Activated CD4-positive, CD25-positive, alpha-beta regulatory T cell treated with anti-CD3 and anti-CD28 coated beads, Interleukin-2, amount 50 U/mL, for 24 hours (primary cell): Measurements from ENCODE around the gene LDLRAD3.

ENCODE experiments used
- ATAC-seq, 2 donors: fragments of 150-1000 bp; cut with Tn5 transposase; one replicate each; pipeline ENCODE4 v1.10.0; 2021; ENCODE audit warnings: mild to moderate bottlenecking in 1 of 2, moderate library complexity in 1 of 2

LDLRAD3 gene

GRCh38 chr11:36219996-36220395, 276.1 kb downstream of the LDLRAD3 start:
- no peak for ATAC-seq

GRCh38 chr11:36222831-36223635, 279.2 kb downstream of the LDLRAD3 start:
- ATAC-seq: no peak

GRCh38 chr11:36224209-36224882, 280.5 kb downstream of the LDLRAD3 start:
- no peak for ATAC-seq

GRCh38 chr11:36227044-36227443, 283.2 kb downstream of the LDLRAD3 start:
- no peak for ATAC-seq

- ATAC-seq: no peak
Measured at GRCh38 chr11:36228689-36229088, 284.8 kb downstream of the LDLRAD3 start.

GRCh38 chr11:36229091-36229705, 285.3 kb downstream of the LDLRAD3 start:
- no peak for ATAC-seq

GRCh38 chr11:36230779-36231699, 287.2 kb downstream of the LDLRAD3 start:
- ATAC-seq: no peak

GRCh38 chr11:36233204-36233603, 289.3 kb downstream of the LDLRAD3 start:
- ATAC-seq: no peak

- ATAC-seq: no peak
Measured at GRCh38 chr11:36234825-36235224, 291.0 kb downstream of the LDLRAD3 start.

- ATAC-seq: no peak
Measured at GRCh38 chr11:36235750-36236149, 291.9 kb downstream of the LDLRAD3 start.

- ATAC-seq: no peak
Measured at GRCh38 chr11:36237391-36237790, 293.5 kb downstream of the LDLRAD3 start.

GRCh38 chr11:36238036-36238631, 294.3 kb downstream of the LDLRAD3 start:
- no peak for ATAC-seq

GRCh38 chr11:36238881-36239280, 295.0 kb downstream of the LDLRAD3 start:
- ATAC-seq: no peak

GRCh38 chr11:36239636-36240035, 295.8 kb downstream of the LDLRAD3 start:
- ATAC-seq: no peak

- ATAC-seq: no peak
Measured at GRCh38 chr11:36240173-36240572, 296.3 kb downstream of the LDLRAD3 start.

GRCh38 chr11:36240801-36241200, 296.9 kb downstream of the LDLRAD3 start:
- no peak for ATAC-seq

GRCh38 chr11:36241497-36241896, 297.6 kb downstream of the LDLRAD3 start:
- ATAC-seq: no peak

GRCh38 chr11:36243641-36244040, 299.8 kb downstream of the LDLRAD3 start:
- no peak for ATAC-seq

GRCh38 chr11:36247493-36247892, 303.6 kb downstream of the LDLRAD3 start:
- ATAC-seq: no peak

- no peak for ATAC-seq
Measured at GRCh38 chr11:36248436-36248835, 304.6 kb downstream of the LDLRAD3 start.

GRCh38 chr11:36249246-36249645, 305.4 kb downstream of the LDLRAD3 start:
- ATAC-seq: no peak

GRCh38 chr11:36251823-36252222, 308.0 kb downstream of the LDLRAD3 start:
- ATAC-seq: no peak
